Gastrocnemius medialis (tissue), 4 donors: ENCODE measurements around the gene DROSHA. TPM values are rescaled to one million over a fixed set of nuclear protein-coding genes. Genes with fewer than 3 reads are reported as not detected.

Experiments used
- ATAC-seq, 2 donors: fragments of 150-250 bp; one replicate each; pipeline ENCODE4 v1.9.1; 2016
- DNase-seq, 2 donors: peaks; one replicate each; pipeline ENCODE4 v3.0.0-alpha.2; 2019
- H3K27ac ChIP-seq, 4 donors: fragments of 200-600 bp; sonication (generic); 1 replicate in 1 of 4; 2 replicates in 3 of 4; pipeline ENCODE4 v1.5.1; 2016 to 2018; ENCODE audit warnings: mild to moderate bottlenecking in 2 of 4, moderate library complexity in 1 of 4
- H3K27me3 ChIP-seq, 3 donors: fragments of 200-600 bp; sonication (generic) in 2 of 3; 1 replicate in 1 of 3; 2 replicates in 2 of 3; pipeline versions ENCODE4 v1.5.1 to v1.6.0; 2016 to 2019; ENCODE audit warnings: mild to moderate bottlenecking in 1 of 3, moderate library complexity in 1 of 3
- H3K36me3 ChIP-seq, 2 donors: fragments of 200-600 bp; sonication (generic) in 1 of 2; one replicate each; pipeline ENCODE4 v1.5.1; 2017 to 2018
- H3K4me1 ChIP-seq, 2 donors: fragments of 200-600 bp; sonication (generic) in 1 of 2; one replicate each; pipeline ENCODE4 v1.5.1; 2016 to 2017; ENCODE audit warnings: mild to moderate bottlenecking in 2 of 2
- H3K4me3 ChIP-seq, 4 donors: fragments of 200-600 bp; sonication (generic) in 3 of 4; 1 replicate in 1 of 4; 2 replicates in 3 of 4; pipeline ENCODE4 v1.5.1; 2016 to 2019; ENCODE audit warnings: mild to moderate bottlenecking in 2 of 4
- H3K9me3 ChIP-seq, 3 donors: fragments of 200-600 bp; sonication (generic) in 2 of 3; 1 replicate in 1 of 3; 2 replicates in 2 of 3; pipeline ENCODE4 v1.5.1; 2016 to 2019
- POLR2A ChIP-seq, 2 donors: fragments of 450-650 bp; IDR thresholded peaks; one replicate each; pipeline ENCODE4 v1.6.1; 2017; ENCODE audit warnings: antibody characterized with exemption in 2 of 2, mild to moderate bottlenecking in 2 of 2, moderate library complexity in 2 of 2
- in situ Hi-C, 4 donors: fragments of 200-750 bp; cut with MboI; loops; one replicate each; pipeline versions ENCODE4 v1.15.0 to v1.8.0; 2017; ENCODE audit warnings: low sequenced_read_pairs in 4 of 4
- intact Hi-C: fragments of 100-400 bp; cut with DNase I; formaldehyde crosslinking; loops from one replicate; pipeline ENCODE4 v1.15.1; 2023; ENCODE audit warnings: low total_unique reads
- total RNA-seq, 4 donors: library from RNA; depleted of rRNA; stranded (reverse); fragments of >200 nt; gene quantifications; one replicate each; pipeline versions ENCODE4 v1.1.0 to v1.2.3, GENCODE V29; 2016
- TF ChIP-seq, protein P1 (sequence below), 5 experiments: fragments of 450-650 bp in 3 of 5; fragments of 200-600 bp in 2 of 5; sonication (generic) in 2 of 5; IDR thresholded peaks in 4 of 5; conservative IDR thresholded peaks in 1 of 5; 1 replicate in 4 of 5; 2 replicates in 1 of 5; pipeline ENCODE4 v1.5.1; 2016 to 2019; ENCODE audit warnings: antibody characterized with exemption in 5 of 5, mild to moderate bottlenecking in 3 of 5, moderate library complexity in 3 of 5

DROSHA gene
- total RNA-seq, 4 donors from 2014 or later, result 9.2 to 28.8 (median 28.4) TPM

DNA sequence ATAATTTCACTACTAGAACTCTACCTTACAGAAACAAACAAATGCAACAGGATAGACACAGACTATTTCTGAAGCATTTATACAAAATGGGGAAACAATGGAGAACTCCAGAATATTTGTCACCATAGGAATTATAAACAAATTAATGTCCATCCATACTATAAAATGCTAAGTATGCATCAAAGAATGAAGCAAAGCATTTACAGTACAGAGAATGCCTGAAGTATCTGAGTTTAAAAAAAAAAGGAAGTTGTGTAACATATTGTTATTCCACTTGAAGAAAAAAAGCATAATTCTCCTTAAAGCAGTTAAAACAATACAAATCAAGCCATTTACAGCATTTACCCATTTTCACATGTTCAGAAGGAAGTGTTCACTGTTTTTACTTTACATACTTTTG lies 53.0 kb downstream of the DROSHA start:
- ATAC-seq (no peak), DNase-seq (no peak)
- in situ Hi-C loops, result no loop called here
- no peak overlapping the region for H3K27ac ChIP-seq
- no peaks in the 10 kb centered on the region for H3K9me3 ChIP-seq
- H3K27me3 ChIP-seq, result no peaks in the 10 kb centered on the region
- peaks cover 0 to 11% of the 10 kb centered on the region in 2 donors for H3K4me1 ChIP-seq
- no peak overlapping the region for H3K4me3 ChIP-seq
- H3K36me3 ChIP-seq, result peaks cover 0 to 24% of the 10 kb centered on the region in 2 donors
- intact Hi-C loops, result no loop called here
- no peak for TF ChIP-seq POLR2A (IDR thresholded peaks at IDR 0.05)
- TF ChIP-seq, protein P1, sequence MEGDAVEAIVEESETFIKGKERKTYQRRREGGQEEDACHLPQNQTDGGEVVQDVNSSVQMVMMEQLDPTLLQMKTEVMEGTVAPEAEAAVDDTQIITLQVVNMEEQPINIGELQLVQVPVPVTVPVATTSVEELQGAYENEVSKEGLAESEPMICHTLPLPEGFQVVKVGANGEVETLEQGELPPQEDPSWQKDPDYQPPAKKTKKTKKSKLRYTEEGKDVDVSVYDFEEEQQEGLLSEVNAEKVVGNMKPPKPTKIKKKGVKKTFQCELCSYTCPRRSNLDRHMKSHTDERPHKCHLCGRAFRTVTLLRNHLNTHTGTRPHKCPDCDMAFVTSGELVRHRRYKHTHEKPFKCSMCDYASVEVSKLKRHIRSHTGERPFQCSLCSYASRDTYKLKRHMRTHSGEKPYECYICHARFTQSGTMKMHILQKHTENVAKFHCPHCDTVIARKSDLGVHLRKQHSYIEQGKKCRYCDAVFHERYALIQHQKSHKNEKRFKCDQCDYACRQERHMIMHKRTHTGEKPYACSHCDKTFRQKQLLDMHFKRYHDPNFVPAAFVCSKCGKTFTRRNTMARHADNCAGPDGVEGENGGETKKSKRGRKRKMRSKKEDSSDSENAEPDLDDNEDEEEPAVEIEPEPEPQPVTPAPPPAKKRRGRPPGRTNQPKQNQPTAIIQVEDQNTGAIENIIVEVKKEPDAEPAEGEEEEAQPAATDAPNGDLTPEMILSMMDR (IDR thresholded peaks at IDR 0.05 in 4 of 5, conservative IDR thresholded peaks at IDR 0.05 in 1 of 5), result no peak

DNA sequence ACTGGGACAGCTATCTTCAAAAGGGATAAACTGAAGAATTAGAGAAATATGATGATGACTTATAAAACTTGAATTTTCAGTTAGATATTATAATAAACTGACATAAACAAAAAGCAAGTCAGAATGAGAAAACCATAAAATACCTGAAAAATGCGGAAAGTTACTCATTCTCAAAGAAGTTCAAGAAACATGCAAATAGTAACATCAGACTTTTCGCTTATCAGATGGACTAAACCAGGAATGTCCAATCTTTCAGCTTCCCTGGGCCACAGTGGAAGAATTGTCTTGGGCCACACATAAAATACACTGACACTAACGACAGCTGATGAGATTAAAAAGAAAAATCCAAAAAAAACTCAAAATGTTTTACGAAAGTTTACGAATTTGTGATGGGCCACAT lies 53.9 kb downstream of the DROSHA start:
- Histone ChIP-seq H3K27me3 (no peaks in the 10 kb centered on the region), H3K27ac (no peak overlapping the region), H3K4me1 (peaks cover 0 to 11% of the 10 kb centered on the region in 2 donors), H3K36me3 (peaks cover 0 to 20% of the 10 kb centered on the region in 2 donors), H3K4me3 (no peak overlapping the region), H3K9me3 (no peaks in the 10 kb centered on the region)
- in situ Hi-C loops (no loop called here), intact Hi-C loops (no loop called here)
- ATAC-seq (no peak), DNase-seq (no peak)
- TF ChIP-seq POLR2A (IDR thresholded peaks at IDR 0.05), result no peak
- TF ChIP-seq, protein P1 (IDR thresholded peaks at IDR 0.05 in 4 of 5, conservative IDR thresholded peaks at IDR 0.05 in 1 of 5), result no peak

DNA sequence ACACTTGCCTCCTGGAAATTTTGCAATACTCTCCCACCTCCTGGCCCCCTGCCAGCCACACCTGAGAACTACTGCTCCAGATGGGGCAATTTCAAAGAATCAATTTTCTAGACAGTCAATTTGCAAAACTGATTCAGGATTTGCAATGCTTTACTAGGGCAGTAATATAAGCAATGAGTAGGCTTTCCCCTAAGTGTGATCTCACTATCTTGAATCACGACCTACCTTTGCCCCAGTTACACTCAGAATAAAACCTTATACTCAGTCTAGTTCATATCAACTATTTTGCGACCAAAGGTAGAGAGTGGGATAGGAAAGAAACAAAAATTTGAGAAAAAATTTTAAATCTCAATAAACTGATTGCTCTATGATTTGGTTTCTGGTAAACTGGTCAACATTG lies 54.4 kb downstream of the DROSHA start:
- H3K36me3 ChIP-seq, result peaks cover 0 to 18% of the 10 kb centered on the region in 2 donors
- DNase-seq (no peak), ATAC-seq (no peak)
- intact Hi-C loops, result no loop called here
- no peaks in the 10 kb centered on the region for H3K27me3 ChIP-seq
- in situ Hi-C loops, result no loop called here
- H3K4me1 ChIP-seq, result peaks cover 0 to 11% of the 10 kb centered on the region in 2 donors
- no peaks in the 10 kb centered on the region for H3K9me3 ChIP-seq
- no peak overlapping the region for H3K4me3 ChIP-seq
- TF ChIP-seq, protein P1 (IDR thresholded peaks at IDR 0.05 in 4 of 5, conservative IDR thresholded peaks at IDR 0.05 in 1 of 5), result no peak
- no peak for TF ChIP-seq POLR2A (IDR thresholded peaks at IDR 0.05)
- H3K27ac ChIP-seq, result no peak overlapping the region

DNA sequence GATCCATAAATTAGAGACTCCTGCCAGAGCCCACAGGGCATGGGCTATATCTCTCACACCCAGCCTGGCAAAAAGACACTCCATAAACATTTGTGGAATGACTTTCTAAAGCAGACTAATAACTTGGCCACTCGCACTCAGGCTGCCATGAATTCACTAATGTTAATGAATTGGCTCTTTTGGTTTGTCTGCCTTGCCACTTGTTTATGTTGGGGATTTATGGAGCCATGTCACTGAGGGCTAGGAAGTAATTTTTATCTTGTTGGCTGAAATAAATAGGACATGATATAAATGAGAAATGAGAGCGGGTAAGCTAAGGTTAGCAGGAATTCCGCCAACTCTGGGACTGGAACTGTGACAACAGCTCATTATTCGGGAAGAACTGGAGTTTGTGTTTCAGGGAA lies 55.2 kb downstream of the DROSHA start:
- DNase-seq (no peak), ATAC-seq (no peak)
- Histone ChIP-seq H3K27ac (no peak overlapping the region), H3K36me3 (peaks cover 0 to 12% of the 10 kb centered on the region in 2 donors), H3K9me3 (no peaks in the 10 kb centered on the region), H3K27me3 (no peaks in the 10 kb centered on the region), H3K4me3 (no peak overlapping the region), H3K4me1 (peaks cover 0 to 11% of the 10 kb centered on the region in 2 donors)
- TF ChIP-seq, protein P1 (IDR thresholded peaks at IDR 0.05 in 4 of 5, conservative IDR thresholded peaks at IDR 0.05 in 1 of 5), result no peak
- no peak for TF ChIP-seq POLR2A (IDR thresholded peaks at IDR 0.05)
- intact Hi-C loops (no loop called here), in situ Hi-C loops (no loop called here)

DNA sequence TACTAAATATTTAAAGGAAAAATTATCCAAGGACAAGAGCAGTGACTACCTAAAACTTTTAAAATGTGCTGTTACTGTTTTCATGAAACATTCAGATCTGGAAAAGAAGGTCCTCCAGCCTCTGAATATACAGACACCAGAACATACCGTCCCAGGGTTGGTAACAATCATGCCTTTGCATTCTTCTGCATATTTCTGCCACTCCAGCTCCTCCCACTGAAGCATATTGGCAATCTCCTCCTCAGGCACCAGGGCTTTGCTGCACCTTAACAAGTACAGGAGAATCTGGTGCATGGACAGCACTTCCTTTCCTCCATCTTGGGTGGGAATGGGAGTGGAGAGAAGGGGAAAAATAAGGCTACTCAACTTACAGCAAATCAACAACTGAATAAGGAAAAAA lies 60.0 kb downstream of the DROSHA start:
- Histone ChIP-seq H3K27ac (no peak overlapping the region), H3K27me3 (no peaks in the 10 kb centered on the region), H3K4me3 (no peak overlapping the region), H3K9me3 (no peaks in the 10 kb centered on the region), H3K36me3 (peaks cover 0 to 19% of the 10 kb centered on the region in 2 donors), H3K4me1 (peaks cover 0 to 3% of the 10 kb centered on the region in 2 donors)
- DNase-seq (no peak), ATAC-seq (no peak)
- TF ChIP-seq, protein P1 (IDR thresholded peaks at IDR 0.05 in 4 of 5, conservative IDR thresholded peaks at IDR 0.05 in 1 of 5), result no peak
- no peak for TF ChIP-seq POLR2A (IDR thresholded peaks at IDR 0.05)
- intact Hi-C loops, result no loop called here
- in situ Hi-C loops, result no loop called here
